ENCODE data around the gene ERBB4. TPM values are rescaled to one million over a fixed set of nuclear protein-coding genes. Genes with fewer than 3 reads are reported as not detected.

ERBB4 gene
- total RNA-seq, 1 donor from 2014 or later: 8.3 TPM

DNA sequence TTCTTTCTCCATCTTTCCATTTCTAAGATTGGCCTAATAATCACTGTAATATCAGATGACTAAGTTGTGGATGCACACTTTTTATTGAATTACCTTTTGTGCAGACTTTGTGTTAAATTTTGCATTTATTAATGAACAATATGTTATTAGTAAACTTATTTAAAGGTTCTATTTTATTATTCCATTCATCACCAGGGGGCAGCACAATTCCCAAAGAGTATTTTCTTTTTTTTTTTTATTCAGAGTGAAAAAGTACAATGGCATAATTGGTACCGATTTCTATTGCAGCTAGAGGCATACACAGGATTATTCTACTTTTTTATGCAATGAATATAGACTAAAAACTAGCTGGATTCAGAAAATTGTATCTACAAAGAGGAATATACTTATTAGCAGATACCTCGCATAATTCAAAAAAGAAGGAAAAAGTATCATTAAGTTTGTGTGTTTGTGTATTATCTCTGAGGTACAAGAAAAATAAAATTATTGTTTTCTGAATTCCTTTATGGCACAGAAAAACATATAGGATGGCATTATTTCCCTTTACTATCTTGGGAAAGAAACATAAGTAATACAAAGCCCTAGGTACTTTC is 390.6 kb downstream of the ERBB4 start:
- intact Hi-C loops (cut with micrococcal nuclease): no loop called here
- no peaks in the 10 kb centered on the region for H3K9me3 ChIP-seq (replicated peaks)
- peak; percentile 51 for TF ChIP-seq CTCF (IDR thresholded peaks at IDR 0.05; ENCODE audit: borderline replicate concordance)
- H3K4me3 ChIP-seq: no peak overlapping the region
- DNase-seq: no peak
- no peaks in the 10 kb centered on the region for H3K27me3 ChIP-seq (ENCODE audit: low read depth)
- no peak overlapping the region for H3K27ac ChIP-seq (replicated peaks)
- no peaks in the 10 kb centered on the region for H3K4me1 ChIP-seq
- no peaks in the 10 kb centered on the region for H3K36me3 ChIP-seq

- intact Hi-C loops (cut with micrococcal nuclease): no loop called here
Observed at GRCh38 chr2:212146416-212146815, 392.2 kb downstream of the ERBB4 start.

GRCh38 chr2:212145121-212145520 is 393.5 kb downstream of the ERBB4 start:
- Histone ChIP-seq H3K36me3 (no peaks in the 10 kb centered on the region), H3K4me1 (peaks cover 5% of the 10 kb centered on the region), H3K9me3 (replicated peaks) (no peaks in the 10 kb centered on the region), H3K4me3 (no peak overlapping the region), H3K27ac (replicated peaks) (no peak overlapping the region), H3K27me3 (ENCODE audit: low read depth) (no peaks in the 10 kb centered on the region)
- intact Hi-C loops (cut with micrococcal nuclease): no loop called here
- no peak for DNase-seq
- no peak for TF ChIP-seq CTCF (IDR thresholded peaks at IDR 0.05; ENCODE audit: borderline replicate concordance)

More at GRCh38 chr2:212146416-212146815, 392.2 kb downstream of the ERBB4 start:
- DNase-seq: no peak
- Histone ChIP-seq H3K36me3 (no peaks in the 10 kb centered on the region), H3K27me3 (ENCODE audit: low read depth) (no peaks in the 10 kb centered on the region), H3K4me3 (no peak overlapping the region), H3K9me3 (replicated peaks) (no peaks in the 10 kb centered on the region), H3K27ac (replicated peaks) (no peak overlapping the region), H3K4me1 (peaks cover 4% of the 10 kb centered on the region)
- no peak for TF ChIP-seq CTCF (IDR thresholded peaks at IDR 0.05; ENCODE audit: borderline replicate concordance)

- no peaks in the 10 kb centered on the region for H3K36me3 ChIP-seq
- intact Hi-C loops (cut with micrococcal nuclease): no loop called here
- no peaks in the 10 kb centered on the region for H3K27me3 ChIP-seq (ENCODE audit: low read depth)
- H3K4me1 ChIP-seq: peaks cover 5% of the 10 kb centered on the region
- DNase-seq: no peak
- H3K9me3 ChIP-seq (replicated peaks): no peaks in the 10 kb centered on the region
- no peak overlapping the region for H3K4me3 ChIP-seq
- no peak for TF ChIP-seq CTCF (IDR thresholded peaks at IDR 0.05; ENCODE audit: borderline replicate concordance)
- H3K27ac ChIP-seq (replicated peaks): no peak overlapping the region
Observed at GRCh38 chr2:212142631-212143030, 396.0 kb downstream of the ERBB4 start.

- H3K9me3 ChIP-seq (replicated peaks): no peaks in the 10 kb centered on the region
- peaks cover 5% of the 10 kb centered on the region for H3K4me1 ChIP-seq
- no peak for DNase-seq
- no peak overlapping the region for H3K4me3 ChIP-seq
- intact Hi-C loops (cut with micrococcal nuclease): no loop called here
- H3K27ac ChIP-seq (replicated peaks): no peak overlapping the region
- no peaks in the 10 kb centered on the region for H3K36me3 ChIP-seq
- TF ChIP-seq CTCF (IDR thresholded peaks at IDR 0.05; ENCODE audit: borderline replicate concordance): no peak
- no peaks in the 10 kb centered on the region for H3K27me3 ChIP-seq (ENCODE audit: low read depth)
Observed at GRCh38 chr2:212141499-212141898, 397.1 kb downstream of the ERBB4 start.
